Right hindlimb (tissue), 1 donor: ENCODE results near the gene CASD1.

ENCODE experiments used
- DNase-seq: peaks from one replicate; pipeline ENCODE4 v3.0.0-alpha.2; 2018

CASD1 gene

GRCh38 chr7:94514140-94514889, 4.7 kb downstream of the CASD1 start:
- DNase-seq = no peak

GRCh38 chr7:94514917-94515316, 5.3 kb downstream of the CASD1 start:
- DNase-seq = no peak

- DNase-seq = no peak
These were observed 16.3 kb downstream of the CASD1 start for GRCh38 chr7:94525923-94526322.

GRCh38 chr7:94529516-94529915, 19.9 kb downstream of the CASD1 start:
- DNase-seq = no peak

- no peak for DNase-seq
These were observed 20.5 kb downstream of the CASD1 start for GRCh38 chr7:94530109-94530508.

GRCh38 chr7:94532676-94533075, 23.1 kb downstream of the CASD1 start:
- DNase-seq = no peak

- no peak for DNase-seq
These were observed 30.8 kb downstream of the CASD1 start for GRCh38 chr7:94540428-94540827.

- no peak for DNase-seq
These were observed 37.5 kb downstream of the CASD1 start for GRCh38 chr7:94547126-94547525.

- DNase-seq = no peak
These were observed 46.4 kb downstream of the CASD1 start for GRCh38 chr7:94556028-94556427.

- no peak for DNase-seq
These were observed 47.6 kb downstream of the CASD1 start for GRCh38 chr7:94557215-94557614.

- no peak for DNase-seq
These were observed 50.4 kb downstream of the CASD1 start for GRCh38 chr7:94559972-94560371.

- DNase-seq = no peak
These were observed 52.4 kb downstream of the CASD1 start for GRCh38 chr7:94561841-94562514.

- no peak for DNase-seq
These were observed 52.9 kb downstream of the CASD1 start for GRCh38 chr7:94562525-94562924.

GRCh38 chr7:94565247-94565894, 55.8 kb downstream of the CASD1 start:
- DNase-seq = no peak

GRCh38 chr7:94567396-94567795, 57.8 kb downstream of the CASD1 start:
- no peak for DNase-seq

GRCh38 chr7:94571816-94572215, 62.2 kb downstream of the CASD1 start:
- no peak for DNase-seq

GRCh38 chr7:94575646-94576045, 66.0 kb downstream of the CASD1 start:
- no peak for DNase-seq

- DNase-seq = no peak
These were observed 66.7 kb downstream of the CASD1 start for GRCh38 chr7:94576316-94576715.

- no peak for DNase-seq
These were observed 67.7 kb downstream of the CASD1 start for GRCh38 chr7:94577357-94577756.

- DNase-seq = no peak
These were observed 69.0 kb downstream of the CASD1 start for GRCh38 chr7:94578614-94579013.

GRCh38 chr7:94579470-94579869, 69.9 kb downstream of the CASD1 start:
- DNase-seq = no peak

- DNase-seq = no peak
These were observed 71.0 kb downstream of the CASD1 start for GRCh38 chr7:94580601-94581000.

- no peak for DNase-seq
These were observed 74.5 kb downstream of the CASD1 start for GRCh38 chr7:94584113-94584512.

GRCh38 chr7:94588075-94588474, 78.5 kb downstream of the CASD1 start:
- DNase-seq = no peak
